Esophagus (tissue), 2 donors: ENCODE data around the gene PRSS56. TPM values are rescaled to one million over a fixed set of nuclear protein-coding genes. Genes with fewer than 3 reads are reported as not detected.
A peak's percentile ranks its signal among the peaks of the same experiment; 100 is the strongest.

ENCODE experiments used
- H3K27ac ChIP-seq, 2 donors: one replicate each; pipeline ENCODE4 v1.5.1; 2013; ENCODE audit warnings: low read depth in 2 of 2, mild to moderate bottlenecking in 2 of 2, inconsistent platforms in 1 of 2, low read length in 1 of 2, moderate library complexity in 1 of 2
- H3K27me3 ChIP-seq, 2 donors: one replicate each; pipeline ENCODE4 v1.6.1; 2013; ENCODE audit warnings: low read length in 2 of 2, control low read depth in 1 of 2, mild to moderate bottlenecking in 1 of 2; ENCODE audit not compliant: insufficient read depth in 2 of 2, control insufficient read depth in 1 of 2
- H3K36me3 ChIP-seq, 2 donors: one replicate each; pipeline ENCODE4 v1.6.1; 2013; ENCODE audit warnings: low read length in 1 of 2; ENCODE audit not compliant: control insufficient read depth in 2 of 2, insufficient read depth in 2 of 2
- H3K4me1 ChIP-seq, 2 donors: one replicate each; pipeline ENCODE4 v1.6.1; 2013; ENCODE audit warnings: low read length in 1 of 2; ENCODE audit not compliant: control insufficient read depth in 2 of 2, insufficient read depth in 2 of 2
- H3K4me3 ChIP-seq, 2 donors: one replicate each; pipeline ENCODE4 v1.5.1; 2013; ENCODE audit warnings: low read length in 2 of 2, mild to moderate bottlenecking in 2 of 2, low read depth in 1 of 2, moderate library complexity in 1 of 2
- H3K9me3 ChIP-seq, 2 donors: one replicate each; pipeline ENCODE4 v1.6.1; 2013; ENCODE audit warnings: mild to moderate bottlenecking in 2 of 2, low read depth in 1 of 2, low read length in 1 of 2, moderate library complexity in 1 of 2; ENCODE audit not compliant: control insufficient read depth in 2 of 2, insufficient read depth in 1 of 2
- WGBS, 2 donors: extraction: QIAGEN DNeasy Blood & Tissue Kit; methylation state at CpG; one replicate each; pipeline ENCODE4 v1.1.7; 2013; 5-methylcytosine and 5-hydroxymethylcytosine counted together
- polyA plus RNA-seq, 2 donors: library from polyadenylated mRNA; stranded (reverse); fragments of 200-250 nt; gene quantifications; one replicate each; pipeline ENCODE4 v1.2.3, GENCODE V29; 2013
- donor health status: healthy with polysubstance abuse.
- donor health status: Bipolar disorder and iron deficiency.

The PRSS56 gene
- polyA plus RNA-seq, 2 donors: not detected

GRCh38 chr2:232501794-232502390, 18.3 kb upstream of the PRSS56 start:
- Histone ChIP-seq H3K4me3 (no peak overlapping the region), H3K27me3 (peaks cover 7 to 12% of the 10 kb centered on the region in 2 donors), H3K9me3 (peaks cover 0 to 2% of the 10 kb centered on the region in 2 donors), H3K4me1 (peaks cover 0 to 6% of the 10 kb centered on the region in 2 donors), H3K36me3 (no peaks in the 10 kb centered on the region), H3K27ac (no peak overlapping the region)
- WGBS, 2 donors: 38 to 59% methylated on average over 10 of the region's 10 CpGs

- Histone ChIP-seq H3K36me3 (no peaks in the 10 kb centered on the region), H3K9me3 (peaks cover 0 to 2% of the 10 kb centered on the region in 2 donors), H3K27ac (no peak overlapping the region), H3K4me3 (no peak overlapping the region), H3K27me3 (peaks cover 7 to 12% of the 10 kb centered on the region in 2 donors), H3K4me1 (peaks cover 0 to 6% of the 10 kb centered on the region in 2 donors)
- 18 to 21% methylated on average over 20 of the region's 21 CpGs for WGBS, 2 donors
These were observed 17.7 kb upstream of the PRSS56 start for GRCh38 chr2:232502511-232502910.

- Histone ChIP-seq H3K27me3 (peaks cover 7 to 12% of the 10 kb centered on the region in 2 donors), H3K27ac (no peak overlapping the region), H3K36me3 (no peaks in the 10 kb centered on the region), H3K4me3 (peak overlapping the region; percentile 21 to 34), H3K4me1 (peaks cover 0 to 6% of the 10 kb centered on the region in 2 donors), H3K9me3 (peaks cover 0 to 2% of the 10 kb centered on the region in 2 donors)
- 1 to 2% methylated on average over 60 to 75 of the region's 75 CpGs for WGBS, 2 donors
These were observed 17.0 kb upstream of the PRSS56 start for GRCh38 chr2:232502911-232503808.

- Histone ChIP-seq H3K4me3 (peak overlapping the region in 1 of 2 donors; percentile 21), H3K27me3 (peaks cover 7 to 12% of the 10 kb centered on the region in 2 donors), H3K4me1 (peaks cover 0 to 6% of the 10 kb centered on the region in 2 donors), H3K9me3 (peaks cover 0 to 2% of the 10 kb centered on the region in 2 donors), H3K27ac (no peak overlapping the region), H3K36me3 (no peaks in the 10 kb centered on the region)
- 24 to 40% methylated on average over 16 of the region's 16 CpGs for WGBS, 2 donors
These were observed 16.3 kb upstream of the PRSS56 start for GRCh38 chr2:232503809-232504323.

- H3K36me3 ChIP-seq: no peaks in the 10 kb centered on the region
- H3K27me3 ChIP-seq: peaks cover 7 to 12% of the 10 kb centered on the region in 2 donors
- 78 to 82% methylated on average over 2 of the region's 2 CpGs for WGBS, 2 donors
- H3K4me1 ChIP-seq: peaks cover 0 to 6% of the 10 kb centered on the region in 2 donors
- H3K9me3 ChIP-seq: peaks cover 0 to 2% of the 10 kb centered on the region in 2 donors
- no peak overlapping the region for H3K27ac ChIP-seq
- H3K4me3 ChIP-seq: no peak overlapping the region
These were observed 15.8 kb upstream of the PRSS56 start for GRCh38 chr2:232504438-232504837.

GRCh38 chr2:232505856-232506255, 14.3 kb upstream of the PRSS56 start:
- no peak overlapping the region for H3K4me3 ChIP-seq
- WGBS, 2 donors: 58 to 60% methylated on average over 10 of the region's 10 CpGs
- peaks cover 7 to 12% of the 10 kb centered on the region in 2 donors for H3K27me3 ChIP-seq

GRCh38 chr2:232506709-232507108, 13.5 kb upstream of the PRSS56 start:
- Histone ChIP-seq H3K27me3 (peaks cover 7 to 12% of the 10 kb centered on the region in 2 donors), H3K9me3 (peaks cover 0 to 2% of the 10 kb centered on the region in 2 donors), H3K4me3 (no peak overlapping the region), H3K4me1 (peaks cover 0 to 6% of the 10 kb centered on the region in 2 donors), H3K27ac (no peak overlapping the region), H3K36me3 (no peaks in the 10 kb centered on the region)
- WGBS, 2 donors: 59 to 72% methylated on average over 4 of the region's 4 CpGs

More at GRCh38 chr2:232505856-232506255, 14.3 kb upstream of the PRSS56 start:
- Histone ChIP-seq H3K9me3 (peaks cover 0 to 2% of the 10 kb centered on the region in 2 donors), H3K4me1 (peaks cover 0 to 6% of the 10 kb centered on the region in 2 donors), H3K36me3 (no peaks in the 10 kb centered on the region), H3K27ac (no peak overlapping the region)

- peaks cover 0 to 2% of the 10 kb centered on the region in 2 donors for H3K4me1 ChIP-seq
- 83 to 84% methylated on average over 7 of the region's 7 CpGs for WGBS, 2 donors
- no peak overlapping the region for H3K4me3 ChIP-seq
- no peaks in the 10 kb centered on the region for H3K9me3 ChIP-seq
- H3K36me3 ChIP-seq: no peaks in the 10 kb centered on the region
- H3K27me3 ChIP-seq: peaks cover 6 to 10% of the 10 kb centered on the region in 2 donors
- no peak overlapping the region for H3K27ac ChIP-seq
These were observed 11.9 kb upstream of the PRSS56 start for GRCh38 chr2:232508251-232508650.

GRCh38 chr2:232511336-232511890, 8.8 kb upstream of the PRSS56 start:
- WGBS, 2 donors: 47 to 56% methylated on average over 11 of the region's 11 CpGs

More at GRCh38 chr2:232511336-232511890, 8.8 kb upstream of the PRSS56 start:
- Histone ChIP-seq H3K27ac (no peak overlapping the region), H3K27me3 (no peaks in the 10 kb centered on the region), H3K9me3 (no peaks in the 10 kb centered on the region), H3K4me3 (no peak overlapping the region), H3K4me1 (no peaks in the 10 kb centered on the region), H3K36me3 (no peaks in the 10 kb centered on the region)
